GM21737 (cell line): Measurements from ENCODE around the gene SCPEP1.

Source experiments
- ATAC-seq: cut with Tn5 transposase; IDR thresholded peaks from one replicate; pipeline ENCODE4 v1.9.1; 2021; ENCODE audit warnings: mild to moderate bottlenecking, moderate library complexity; ENCODE audit not compliant: unreplicated experiment

SCPEP1 gene

DNA sequence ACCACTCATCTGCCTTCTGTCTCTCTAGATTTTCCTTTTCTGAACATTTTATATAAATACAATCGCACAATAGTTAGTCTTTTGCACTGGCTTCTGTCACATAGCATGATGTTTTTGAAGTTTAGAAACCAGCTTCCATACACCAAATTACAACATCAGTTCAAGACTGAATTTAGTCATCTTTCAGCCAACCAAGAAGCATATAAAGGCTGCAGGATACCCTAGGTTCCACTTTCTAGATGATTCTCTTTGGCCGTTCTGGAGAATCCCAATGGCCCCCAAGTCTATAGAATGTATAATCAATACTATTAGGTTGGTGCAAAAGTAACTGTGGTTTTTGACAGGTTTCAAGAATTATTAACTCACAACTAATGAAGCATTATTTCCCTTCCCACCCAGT is 19.4 kb downstream of the SCPEP1 start:
- ATAC-seq = no peak

DNA sequence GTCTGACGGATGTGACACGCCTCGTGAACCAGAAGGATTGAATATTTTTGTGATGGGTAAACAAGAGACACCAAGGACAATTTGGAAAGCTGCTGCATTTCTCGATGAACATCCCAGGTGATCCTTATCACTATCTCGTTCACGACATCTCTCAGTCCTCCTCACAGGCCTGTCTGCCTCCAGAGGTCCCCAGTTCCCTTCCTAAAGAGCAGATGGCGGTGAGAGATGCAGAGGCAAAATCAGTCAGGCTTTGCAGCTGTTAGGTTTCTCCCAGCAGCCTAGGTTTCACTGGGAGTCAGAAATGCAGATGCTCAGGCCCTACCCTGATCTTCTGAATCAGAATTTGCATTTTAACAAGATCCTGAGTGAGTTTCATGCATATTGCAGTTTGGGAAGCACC is 23.6 kb downstream of the SCPEP1 start:
- ATAC-seq = no peak

DNA sequence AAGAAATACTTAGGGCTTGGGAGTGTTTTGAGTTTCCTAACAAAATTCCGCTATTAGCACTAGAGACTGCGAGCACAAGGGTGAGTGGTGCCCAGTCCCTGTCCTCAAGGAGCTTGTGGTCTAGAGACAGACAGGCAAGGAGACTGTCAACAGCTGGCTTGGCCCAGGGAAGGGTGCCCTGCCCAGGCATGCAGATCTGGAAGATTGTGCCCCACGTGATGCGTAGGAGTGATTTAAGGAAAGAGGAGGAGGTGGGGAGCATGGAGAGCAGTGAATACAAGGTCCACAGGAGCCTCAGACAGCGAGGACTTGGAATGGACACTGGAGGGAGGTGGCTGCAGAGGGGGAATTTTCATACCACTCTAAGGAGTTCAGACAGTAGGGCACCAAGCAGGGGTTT is 25.0 kb downstream of the SCPEP1 start:
- no peak for ATAC-seq

DNA sequence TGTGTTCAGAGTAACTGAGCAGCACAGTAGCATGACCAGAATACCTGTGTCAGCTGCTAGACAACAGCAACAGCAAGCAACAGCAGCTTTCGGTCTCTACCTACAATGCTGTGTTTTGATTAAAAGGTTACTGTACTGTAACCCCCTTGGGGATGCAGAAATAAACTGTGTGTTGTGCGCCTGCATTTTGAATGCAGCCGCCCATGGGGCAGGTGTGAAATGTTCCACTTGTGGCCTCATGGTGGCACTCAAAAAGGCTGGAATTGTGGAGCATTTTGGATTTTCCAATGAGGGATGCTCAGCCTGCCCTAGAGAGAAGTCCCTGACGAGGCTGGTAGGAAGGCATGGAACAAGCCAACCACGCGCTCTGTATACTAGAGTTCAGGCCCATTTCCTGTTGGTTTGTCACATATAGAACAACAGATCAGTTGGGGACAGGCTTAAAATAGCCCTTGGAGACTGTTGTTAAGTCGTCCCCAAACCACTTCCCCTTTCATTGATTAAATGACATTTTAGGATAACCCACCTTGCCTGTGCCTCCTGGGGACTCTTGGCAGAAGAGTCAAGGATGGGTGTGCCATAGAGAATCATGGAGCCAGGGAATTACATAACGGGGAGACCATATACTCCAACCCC is 27.1 kb downstream of the SCPEP1 start:
- ATAC-seq = peak; percentile 82

DNA sequence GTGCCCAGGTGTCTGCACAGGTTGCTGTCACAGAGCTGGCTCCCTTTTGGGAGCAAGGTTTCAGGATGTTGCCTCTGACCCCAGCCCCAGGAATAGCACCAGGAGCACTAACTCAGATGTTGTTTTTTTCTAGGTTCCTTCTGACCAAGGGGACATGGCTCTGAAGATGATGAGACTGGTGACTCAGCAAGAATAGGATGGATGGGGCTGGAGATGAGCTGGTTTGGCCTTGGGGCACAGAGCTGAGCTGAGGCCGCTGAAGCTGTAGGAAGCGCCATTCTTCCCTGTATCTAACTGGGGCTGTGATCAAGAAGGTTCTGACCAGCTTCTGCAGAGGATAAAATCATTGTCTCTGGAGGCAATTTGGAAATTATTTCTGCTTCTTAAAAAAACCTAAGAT is 28.1 kb downstream of the SCPEP1 start:
- ATAC-seq = no peak

DNA sequence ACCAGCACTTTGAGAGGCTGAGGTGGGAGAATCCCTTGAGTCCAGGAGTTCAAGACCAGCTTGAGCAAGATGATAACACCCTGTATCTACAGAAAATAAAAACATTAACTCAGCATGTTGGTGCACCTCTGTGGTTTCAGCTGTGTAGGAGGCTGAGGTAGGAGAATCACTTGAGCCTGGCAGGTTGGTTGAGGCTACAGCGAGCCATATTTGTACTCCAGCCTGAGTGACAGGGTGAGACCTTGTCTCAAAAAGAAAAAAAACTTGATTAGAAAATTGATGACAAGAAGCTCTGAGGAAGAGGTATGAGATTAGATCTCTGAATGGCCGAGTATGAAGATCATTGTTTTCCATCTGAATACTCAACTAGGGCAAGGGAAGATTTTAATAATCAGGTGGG is 31.0 kb downstream of the SCPEP1 start:
- ATAC-seq = no peak

DNA sequence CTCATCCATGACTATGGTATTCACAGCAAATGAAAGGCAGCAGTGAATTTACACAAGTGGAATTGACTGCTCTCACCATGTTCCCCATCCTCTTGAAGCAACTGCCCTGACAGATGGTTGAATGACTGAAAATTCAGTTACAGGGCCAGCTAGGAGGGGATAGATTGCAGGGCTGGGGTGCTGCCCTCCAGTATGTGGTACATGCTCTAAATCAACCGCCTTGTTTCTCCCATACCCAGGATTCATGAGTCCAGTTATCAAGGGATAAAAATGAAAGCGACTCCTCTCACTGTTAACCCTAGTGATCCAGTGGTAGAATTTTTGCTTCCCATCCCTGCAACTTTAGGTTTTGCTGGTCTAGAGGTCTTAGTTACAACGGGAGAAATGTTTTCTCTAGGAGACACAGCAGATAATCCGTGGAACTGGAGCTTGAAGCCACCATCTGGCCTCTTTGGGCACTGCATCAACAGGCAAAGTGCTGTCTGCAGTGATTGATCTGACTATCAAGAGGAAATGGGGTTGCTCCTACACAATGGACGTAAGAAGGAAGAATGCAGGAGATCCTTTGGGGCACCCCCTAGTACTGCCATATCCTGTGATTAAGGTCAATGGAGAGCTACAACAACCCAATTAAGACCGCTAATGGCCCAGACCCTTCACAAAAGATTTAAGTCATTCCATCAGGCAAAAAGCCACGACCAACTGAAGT is 32.0 kb downstream of the SCPEP1 start:
- ATAC-seq = no peak

DNA sequence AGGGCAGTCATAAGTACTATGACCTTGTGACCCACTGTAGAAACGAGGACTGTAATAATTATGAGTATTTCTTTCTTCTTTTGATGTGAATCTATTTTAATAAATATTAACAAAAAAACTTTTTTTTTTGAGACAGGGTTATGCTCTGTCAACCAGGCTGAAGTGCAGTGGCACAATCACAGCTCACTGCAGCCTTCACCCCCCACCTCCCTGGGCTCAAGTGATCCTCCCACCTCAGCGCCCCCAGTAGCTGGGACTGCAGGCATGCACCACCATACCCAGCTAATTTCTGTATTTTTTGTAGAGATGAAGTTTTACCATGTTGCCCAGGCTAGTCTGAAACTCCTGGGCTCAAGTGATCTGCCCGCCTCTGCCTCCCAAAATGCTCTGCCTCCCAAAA is 32.6 kb downstream of the SCPEP1 start:
- no peak for ATAC-seq

DNA sequence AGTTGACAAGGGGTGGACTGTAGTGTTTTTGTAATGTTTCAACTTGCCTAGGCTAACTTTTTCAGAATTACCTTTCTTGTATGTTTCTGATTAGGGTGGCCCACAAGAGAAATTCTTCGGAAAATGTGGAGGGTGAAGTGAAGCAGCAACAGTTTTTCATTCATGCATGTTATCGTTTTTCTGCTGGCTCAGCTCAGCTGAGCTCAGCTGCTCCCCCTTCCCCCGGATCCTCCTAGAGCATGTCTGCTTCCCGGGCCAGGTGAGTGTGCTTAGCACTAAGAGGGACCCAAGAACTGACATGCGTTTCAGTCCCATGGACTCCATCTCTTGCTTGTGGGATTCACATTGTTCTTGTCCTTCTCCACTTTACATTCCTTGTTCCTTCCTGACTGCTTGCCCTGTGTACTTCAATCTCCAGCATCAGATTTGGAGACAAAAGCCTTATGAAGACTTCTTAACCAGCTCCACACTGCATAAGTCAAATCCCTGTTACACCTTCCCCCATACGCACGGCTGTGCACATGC is 33.6 kb downstream of the SCPEP1 start:
- no peak for ATAC-seq

DNA sequence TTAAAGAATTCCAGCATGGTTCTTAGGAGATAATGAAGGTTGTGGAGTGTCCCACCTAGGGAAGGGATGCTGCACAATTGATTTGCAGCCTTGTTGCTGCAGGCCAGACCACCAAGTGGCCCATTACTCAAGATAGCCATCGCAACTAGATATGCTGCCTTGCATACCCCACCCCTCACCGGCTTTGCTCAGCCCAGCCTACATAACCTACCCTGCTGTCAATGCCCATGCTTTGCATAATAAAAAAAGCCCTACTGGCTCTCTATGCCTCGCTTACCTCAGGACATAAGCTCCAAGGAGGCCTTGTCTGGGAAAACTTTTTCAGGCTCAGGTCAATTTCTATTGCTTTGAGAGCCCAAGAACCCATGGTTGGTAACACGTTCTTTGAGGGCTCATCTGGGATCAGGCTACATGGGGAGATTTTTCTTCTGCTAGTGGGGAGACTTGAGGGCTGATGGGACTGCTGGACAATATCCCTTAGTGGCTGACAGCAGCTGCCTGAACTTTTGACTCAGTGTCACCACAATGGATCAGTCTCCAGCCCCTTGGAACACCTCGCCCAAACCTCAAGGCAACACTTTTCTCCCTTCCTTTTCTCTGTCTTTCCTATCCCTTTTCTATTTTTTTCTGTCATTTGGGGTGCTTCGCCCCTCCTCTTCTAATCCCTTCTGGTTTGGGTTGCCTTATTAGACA is 38.3 kb downstream of the SCPEP1 start:
- no peak for ATAC-seq

DNA sequence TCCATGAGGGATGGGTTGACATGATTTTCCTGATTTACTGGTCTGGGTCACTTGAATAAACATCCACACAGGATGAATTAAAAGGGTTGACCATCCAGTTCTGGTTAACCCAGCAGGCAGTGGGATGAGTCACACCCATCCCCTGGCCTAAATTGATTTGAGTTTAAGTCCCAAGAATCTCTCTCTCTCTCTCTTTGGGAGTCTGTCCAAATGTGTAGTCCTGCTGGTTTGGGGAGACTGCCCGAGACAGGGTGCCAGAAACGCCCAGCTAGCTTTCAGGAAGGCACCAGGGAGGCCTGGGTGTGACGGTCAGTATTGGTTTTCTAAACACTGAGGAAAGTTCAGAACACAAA is 38.8 kb downstream of the SCPEP1 start:
- ATAC-seq = no peak

DNA sequence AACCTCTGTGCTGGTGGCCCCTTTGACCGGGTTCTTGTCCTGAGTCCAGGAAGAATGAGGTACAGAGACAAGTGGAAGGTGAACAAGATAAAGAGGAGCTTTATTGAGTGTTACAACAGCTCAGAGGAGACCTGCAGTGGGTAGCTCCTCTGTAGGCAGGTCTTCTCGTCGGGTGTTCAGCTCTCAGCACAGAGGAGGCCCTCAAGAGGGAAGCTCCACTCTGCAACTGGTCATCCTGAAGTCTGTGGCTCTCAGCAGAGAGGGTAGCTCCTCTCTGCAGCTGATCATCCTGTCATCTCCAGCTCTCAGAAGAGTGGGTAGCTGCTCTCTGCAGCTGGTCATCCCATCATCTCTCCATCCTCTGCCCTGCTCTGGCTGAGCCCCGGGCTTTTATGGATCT is 39.7 kb downstream of the SCPEP1 start:
- ATAC-seq = no peak

DNA sequence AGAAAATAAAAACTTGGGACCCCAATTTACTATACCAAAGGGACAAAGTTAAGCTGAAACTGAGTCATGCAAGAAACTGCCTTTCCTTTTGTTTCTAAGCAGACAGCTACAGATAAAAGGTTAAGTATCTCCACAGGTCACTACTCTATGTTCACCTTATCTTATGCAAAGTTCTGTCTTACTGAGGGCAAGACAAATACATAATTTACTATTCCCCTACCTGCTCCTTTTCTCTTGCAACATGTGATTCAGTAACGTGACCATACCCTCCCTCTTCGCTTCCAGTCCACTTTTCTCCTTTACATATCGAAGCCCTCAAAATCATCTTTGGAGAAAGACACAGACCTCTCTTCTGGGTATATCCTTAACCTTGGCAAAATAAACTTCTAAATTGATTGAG is 42.3 kb downstream of the SCPEP1 start:
- no peak for ATAC-seq

DNA sequence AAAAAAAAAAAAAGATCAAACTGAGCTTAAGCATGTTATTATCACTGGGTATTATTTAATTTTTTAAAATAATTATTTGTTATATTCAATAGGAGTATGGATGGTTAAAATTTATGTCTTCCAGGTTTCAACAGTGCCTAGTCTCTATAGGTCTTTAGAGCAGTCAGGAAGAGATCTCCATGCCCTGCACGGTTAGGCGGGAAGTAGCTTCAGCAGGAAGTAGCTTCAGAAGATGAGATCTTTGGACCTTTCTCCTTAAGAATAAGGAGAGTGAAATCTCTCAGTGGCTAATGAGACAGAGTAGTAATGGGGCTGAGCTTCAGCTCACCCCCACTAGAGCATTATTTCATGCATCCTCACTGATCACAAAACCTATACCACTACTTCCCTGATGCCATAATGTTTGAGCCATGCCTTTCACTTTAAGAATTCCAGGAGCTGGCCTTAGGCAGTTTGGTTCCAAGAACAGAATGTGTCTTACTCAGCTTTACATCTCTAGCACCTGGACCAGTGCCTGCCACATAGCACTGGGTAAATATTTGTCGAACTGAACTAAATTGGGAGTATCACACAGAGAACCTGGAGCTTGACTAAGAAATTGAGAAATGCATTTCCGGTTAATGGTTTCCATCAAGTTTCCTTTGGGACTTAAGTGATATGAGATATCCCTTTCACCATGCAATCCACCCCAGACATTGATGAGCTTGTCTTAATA is 43.5 kb downstream of the SCPEP1 start:
- no peak for ATAC-seq

DNA sequence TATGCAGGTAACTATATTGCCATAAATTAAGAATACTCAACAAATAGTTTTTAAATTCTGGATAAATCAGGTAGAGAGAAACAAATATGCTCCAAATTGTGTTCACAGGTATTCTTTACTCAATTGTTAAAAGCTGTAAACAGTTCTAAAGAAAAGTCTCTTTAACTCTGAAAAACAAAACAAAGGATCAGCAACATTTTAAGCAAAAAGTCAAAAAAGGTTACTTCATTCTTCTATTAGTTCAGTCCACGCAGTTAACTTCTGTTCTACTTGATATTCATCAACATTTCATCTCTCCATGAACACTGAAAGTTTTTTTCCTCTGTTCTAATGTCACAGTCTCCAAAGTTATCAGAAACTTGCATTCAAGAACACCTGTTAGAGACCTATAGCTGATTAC is 47.9 kb downstream of the SCPEP1 start:
- no peak for ATAC-seq

DNA sequence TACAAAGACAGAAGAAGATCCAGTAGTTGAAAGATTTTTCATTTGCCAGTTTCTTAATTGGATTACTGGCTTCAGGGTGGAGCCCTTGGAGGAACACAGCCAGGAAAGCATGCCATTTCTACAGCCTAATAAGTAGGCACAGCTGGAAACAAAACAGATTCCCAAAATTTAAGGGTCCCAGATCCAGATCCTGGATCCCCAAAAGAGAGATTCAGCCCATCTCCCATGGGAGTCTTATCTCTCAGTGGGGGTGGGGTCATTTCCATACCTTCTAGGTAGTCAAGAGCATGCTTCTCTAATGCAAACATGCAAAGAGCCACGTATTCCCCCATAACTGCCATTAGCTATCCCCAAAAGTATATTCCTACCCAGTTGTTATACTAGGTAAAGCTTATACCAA is 49.9 kb downstream of the SCPEP1 start:
- ATAC-seq = no peak

DNA sequence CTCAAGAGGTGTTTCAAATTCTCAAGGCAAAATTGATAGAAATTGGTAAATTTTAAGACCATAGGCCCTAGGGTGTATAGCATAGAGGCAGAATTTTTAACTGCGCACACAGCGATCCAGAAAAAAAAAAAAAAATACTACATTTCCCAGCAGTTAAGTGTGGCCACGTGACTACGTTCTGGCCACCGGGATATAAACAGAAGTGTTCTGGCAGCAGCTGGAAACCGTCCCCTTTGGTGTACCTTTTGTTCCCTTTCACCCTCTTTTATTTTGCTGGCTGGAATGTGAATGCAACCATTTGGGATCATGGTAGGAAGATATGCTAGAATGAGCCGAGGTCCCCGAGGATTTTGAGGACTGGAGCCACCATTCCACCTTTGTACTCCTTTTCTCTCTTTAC is 54.4 kb downstream of the SCPEP1 start:
- ATAC-seq = no peak

DNA sequence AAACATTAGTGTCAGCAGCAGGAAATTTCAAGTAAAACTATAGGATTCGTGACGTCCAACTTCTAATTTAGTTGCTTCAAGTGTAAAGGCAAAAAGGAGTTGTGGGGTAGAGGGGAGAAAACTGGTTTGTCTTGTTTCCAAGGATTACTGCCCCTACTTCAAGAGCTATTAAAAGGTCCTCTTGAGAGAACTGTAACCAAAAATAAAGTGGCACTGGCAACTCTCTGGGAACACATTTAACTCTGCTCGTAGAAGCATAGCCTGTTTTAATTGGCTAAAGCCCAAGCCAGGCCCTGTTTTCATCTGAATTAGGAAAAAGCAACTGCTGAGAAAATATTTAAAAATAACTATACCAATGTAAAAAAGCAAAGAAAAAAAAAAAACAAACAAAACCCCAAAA is 55.4 kb downstream of the SCPEP1 start:
- no peak for ATAC-seq

DNA sequence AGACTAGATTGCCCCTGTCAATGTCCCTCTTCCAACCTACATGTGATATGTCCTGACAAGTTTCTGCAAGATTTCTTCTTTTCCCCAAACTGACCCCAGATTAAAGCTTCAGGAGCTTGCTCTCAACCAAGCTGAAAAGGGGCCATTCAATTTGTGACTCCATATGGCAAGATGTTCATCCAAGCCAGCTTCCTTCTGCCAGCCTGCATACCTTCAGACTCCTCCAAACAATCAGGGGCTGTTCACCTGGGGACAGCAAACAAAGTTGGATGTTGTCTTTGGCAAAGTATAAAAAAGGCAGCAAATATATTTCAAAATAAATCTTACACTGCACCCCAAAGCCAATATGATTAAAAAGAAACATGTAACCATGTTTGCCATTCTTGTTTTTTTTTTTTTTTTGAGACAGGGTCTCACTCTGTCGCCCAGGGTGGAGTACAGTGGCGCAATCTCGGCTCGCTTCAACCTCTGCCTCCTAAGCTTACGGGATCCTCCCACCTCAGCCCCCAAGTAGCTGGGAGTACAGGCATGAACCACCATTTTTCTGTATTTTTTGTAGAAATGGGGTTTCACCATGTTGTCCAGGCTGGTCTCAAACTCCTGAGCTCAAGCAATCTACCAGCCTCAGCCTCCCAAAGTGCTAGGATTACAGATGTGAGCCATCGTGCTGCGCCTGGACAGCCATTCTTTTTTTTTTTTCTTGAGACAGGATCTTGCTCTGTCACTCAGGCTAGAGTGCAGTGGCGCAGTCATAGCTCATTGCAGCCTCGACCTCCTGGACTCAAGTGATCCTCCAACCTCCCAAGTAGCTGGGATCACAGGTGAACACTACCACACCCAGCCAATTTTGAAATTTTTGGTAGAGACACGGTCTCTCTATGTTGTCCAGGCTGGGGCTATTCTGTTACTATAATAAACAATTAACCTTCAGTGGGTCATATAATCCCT is 57.1 kb downstream of the SCPEP1 start:
- ATAC-seq = no peak

DNA sequence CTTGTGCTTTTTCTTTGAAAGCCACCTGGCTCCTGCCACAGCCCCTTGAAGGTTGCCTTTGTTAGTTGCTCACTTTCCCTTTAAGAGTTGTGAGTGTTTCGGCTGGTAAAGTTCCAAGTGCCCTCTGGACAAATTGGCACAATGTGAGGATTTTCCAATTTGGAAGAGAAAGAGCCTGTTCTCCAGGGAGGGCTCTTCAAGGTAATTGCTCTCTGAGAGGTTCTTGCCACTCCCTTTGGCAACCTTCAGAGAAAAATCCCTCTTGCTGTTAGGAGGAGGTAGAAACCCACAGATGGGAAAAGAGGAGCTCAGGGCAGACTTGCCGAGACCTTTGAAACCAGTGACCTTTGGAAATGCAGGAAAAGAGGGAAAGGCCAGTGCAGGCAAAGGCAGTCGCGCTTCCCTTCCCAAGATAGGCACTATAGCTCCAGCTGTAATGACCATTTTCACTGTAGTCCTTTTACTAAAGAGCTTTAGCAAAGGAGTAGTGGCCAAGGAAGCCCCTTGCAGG is 58.1 kb downstream of the SCPEP1 start:
- ATAC-seq = no peak
